ENCODE data around the gene INO80.
"Not testable (repeated sequence)": the region's sequence is repeated elsewhere in the genome, so short reads cannot be mapped to it uniquely, and the experiment has no call there.

Gene INO80, protein sequence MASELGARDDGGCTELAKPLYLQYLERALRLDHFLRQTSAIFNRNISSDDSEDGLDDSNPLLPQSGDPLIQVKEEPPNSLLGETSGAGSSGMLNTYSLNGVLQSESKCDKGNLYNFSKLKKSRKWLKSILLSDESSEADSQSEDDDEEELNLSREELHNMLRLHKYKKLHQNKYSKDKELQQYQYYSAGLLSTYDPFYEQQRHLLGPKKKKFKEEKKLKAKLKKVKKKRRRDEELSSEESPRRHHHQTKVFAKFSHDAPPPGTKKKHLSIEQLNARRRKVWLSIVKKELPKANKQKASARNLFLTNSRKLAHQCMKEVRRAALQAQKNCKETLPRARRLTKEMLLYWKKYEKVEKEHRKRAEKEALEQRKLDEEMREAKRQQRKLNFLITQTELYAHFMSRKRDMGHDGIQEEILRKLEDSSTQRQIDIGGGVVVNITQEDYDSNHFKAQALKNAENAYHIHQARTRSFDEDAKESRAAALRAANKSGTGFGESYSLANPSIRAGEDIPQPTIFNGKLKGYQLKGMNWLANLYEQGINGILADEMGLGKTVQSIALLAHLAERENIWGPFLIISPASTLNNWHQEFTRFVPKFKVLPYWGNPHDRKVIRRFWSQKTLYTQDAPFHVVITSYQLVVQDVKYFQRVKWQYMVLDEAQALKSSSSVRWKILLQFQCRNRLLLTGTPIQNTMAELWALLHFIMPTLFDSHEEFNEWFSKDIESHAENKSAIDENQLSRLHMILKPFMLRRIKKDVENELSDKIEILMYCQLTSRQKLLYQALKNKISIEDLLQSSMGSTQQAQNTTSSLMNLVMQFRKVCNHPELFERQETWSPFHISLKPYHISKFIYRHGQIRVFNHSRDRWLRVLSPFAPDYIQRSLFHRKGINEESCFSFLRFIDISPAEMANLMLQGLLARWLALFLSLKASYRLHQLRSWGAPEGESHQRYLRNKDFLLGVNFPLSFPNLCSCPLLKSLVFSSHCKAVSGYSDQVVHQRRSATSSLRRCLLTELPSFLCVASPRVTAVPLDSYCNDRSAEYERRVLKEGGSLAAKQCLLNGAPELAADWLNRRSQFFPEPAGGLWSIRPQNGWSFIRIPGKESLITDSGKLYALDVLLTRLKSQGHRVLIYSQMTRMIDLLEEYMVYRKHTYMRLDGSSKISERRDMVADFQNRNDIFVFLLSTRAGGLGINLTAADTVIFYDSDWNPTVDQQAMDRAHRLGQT (N-terminal part only)

DNA sequence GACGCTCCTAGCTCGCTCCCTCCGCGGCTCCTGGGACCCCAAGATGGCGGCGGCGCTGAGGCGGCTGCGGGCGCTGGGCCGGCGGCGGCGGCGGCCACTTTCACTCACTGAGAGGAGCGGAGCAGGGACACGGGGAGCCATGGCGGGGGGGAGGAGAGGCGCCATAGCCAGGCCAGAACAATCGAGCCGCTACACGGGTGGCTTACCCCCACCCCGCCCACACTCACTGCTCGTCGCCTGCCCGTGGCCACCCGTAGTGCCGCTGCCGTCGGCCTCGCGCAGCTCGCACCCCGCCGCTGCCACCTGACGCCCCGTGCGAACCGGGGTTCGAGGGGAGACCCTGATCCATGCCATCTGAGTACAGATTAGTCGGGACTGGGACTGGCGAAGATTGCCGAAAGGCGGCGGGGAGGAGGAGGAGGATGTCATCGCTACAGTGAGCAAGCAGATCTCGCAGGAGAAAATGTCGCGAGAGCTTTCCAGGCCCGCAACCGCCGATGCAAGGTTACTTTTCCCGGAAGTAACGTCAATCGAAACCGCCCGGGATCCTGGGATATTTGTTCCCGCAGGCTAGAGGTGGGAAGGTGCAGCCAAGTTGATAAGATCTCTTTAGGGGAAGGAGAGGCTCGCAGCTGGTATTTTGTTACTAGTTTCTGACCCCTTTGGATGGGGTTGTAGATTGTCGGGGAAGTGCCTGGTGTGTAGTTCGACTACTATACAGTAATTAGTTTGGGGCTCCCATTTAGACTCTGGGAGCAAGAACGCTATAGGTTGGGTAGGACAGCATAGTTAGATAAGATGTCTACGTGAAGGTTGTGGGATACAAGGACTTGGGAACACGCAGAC is at the start of gene INO80:
TSS of gene INO80 (minus strand) at position 165 of the 846 bp plus-strand sequence. CDS start 19,970 bp downstream, outside the sequence.
- FAIRE-seq: peak; percentile 70

DNA sequence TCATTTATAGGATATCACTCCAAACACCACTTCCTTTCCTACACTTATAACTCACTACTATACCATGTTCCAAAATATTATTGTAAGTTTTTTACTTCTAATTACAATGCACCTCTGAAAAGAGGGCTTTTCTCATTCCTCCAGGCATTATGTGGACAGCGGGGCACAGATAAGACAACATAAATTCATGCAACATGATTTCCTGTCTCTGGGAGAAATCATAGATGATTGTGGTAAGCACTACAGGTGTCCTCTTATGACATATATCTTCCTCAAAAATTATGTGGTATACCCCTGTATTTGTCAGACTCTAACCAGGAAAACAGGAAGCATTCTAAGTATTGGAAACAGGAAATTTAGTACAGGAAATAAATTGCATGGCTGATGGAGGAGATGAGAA is 45.7 kb upstream of the INO80 start:
- FAIRE-seq: no peak

DNA sequence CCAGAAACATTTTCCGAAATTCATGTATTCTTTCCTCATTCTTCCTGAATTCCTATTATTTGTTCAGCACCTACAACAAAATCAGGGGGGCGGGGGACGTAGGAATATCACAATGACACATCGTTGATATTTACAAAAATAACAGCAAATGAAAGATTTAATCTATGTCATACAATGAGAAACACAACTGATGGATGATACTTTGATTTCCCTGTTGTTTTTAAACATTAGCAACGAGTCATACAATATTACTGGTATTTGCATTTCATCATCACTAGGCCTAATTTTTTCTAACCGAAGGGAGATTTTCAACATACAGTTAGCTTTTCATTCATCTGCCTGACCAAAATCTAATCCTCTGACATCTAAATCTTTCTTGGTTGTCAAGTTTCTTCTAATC is 45.3 kb upstream of the INO80 start:
- no peak for FAIRE-seq

DNA sequence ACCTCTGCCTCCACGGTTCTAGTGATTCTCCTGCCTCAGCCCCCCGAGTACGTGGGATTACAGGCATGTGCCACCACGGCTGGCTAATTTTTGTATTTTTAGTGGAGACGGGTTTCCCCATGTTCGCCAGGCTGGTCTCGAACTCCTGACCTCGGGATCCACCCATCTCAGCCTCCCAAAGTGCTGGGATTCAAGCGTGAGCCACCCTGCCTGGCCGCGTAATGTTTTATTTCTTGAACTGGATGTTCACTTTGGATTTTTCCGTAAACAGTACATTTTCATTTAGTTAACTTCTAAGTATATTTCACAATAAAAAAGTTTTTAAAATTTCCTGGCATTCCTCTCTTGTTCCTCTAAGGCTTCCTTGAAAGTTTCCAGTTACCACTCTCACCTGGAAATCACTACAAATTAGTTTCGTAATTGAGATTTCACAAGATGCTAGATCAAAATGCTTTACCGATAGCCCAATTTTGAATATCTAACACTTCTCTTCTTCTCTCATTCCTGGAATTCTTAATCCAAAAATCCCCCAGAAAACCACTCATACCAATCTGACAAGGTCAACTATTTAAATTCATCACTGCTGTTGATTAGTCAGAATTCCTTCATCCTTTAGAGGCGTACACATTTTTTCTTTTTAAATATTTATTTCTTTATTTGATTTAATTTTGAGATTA is 44.7 kb upstream of the INO80 start:
- no peak for FAIRE-seq

DNA sequence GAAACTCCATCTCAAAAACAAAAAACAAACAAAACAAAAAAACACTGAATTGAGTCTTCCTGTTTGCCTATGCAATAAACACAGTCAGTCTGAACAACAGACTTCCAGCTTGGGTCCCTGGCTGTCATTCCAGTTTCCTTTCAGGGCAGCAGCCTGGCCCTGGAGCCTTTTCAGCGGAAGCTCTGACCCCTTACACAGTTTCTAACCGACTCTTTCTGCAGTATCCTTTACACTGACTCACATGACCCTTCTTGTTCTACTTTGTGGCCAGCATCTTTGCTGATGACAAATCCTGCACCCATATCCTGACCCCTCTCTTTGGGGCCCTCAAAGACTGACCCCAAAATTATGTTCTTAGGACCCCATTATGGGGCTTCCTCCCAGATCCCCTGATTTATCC is 38.3 kb upstream of the INO80 start:
- FAIRE-seq: no peak

DNA sequence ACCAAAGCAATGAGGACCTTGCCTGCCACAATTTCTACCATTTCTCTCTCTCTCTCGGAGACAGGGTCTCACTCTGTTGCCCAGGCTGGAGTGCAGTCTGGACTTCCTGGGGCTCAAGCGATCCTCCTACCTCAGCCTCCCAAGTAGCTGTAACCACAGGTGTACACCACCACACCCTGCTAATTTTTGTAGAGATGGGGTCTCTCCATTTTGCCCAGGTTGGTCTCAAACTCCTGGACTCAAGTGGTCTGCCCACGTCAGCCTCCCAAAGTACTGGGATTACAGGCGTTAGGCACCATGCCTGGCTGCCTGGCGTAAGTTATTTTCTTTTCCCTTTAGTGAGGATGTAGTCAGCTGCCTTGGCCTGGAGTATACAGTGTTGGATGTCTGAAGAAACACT is 37.7 kb upstream of the INO80 start:
- FAIRE-seq: no peak

DNA sequence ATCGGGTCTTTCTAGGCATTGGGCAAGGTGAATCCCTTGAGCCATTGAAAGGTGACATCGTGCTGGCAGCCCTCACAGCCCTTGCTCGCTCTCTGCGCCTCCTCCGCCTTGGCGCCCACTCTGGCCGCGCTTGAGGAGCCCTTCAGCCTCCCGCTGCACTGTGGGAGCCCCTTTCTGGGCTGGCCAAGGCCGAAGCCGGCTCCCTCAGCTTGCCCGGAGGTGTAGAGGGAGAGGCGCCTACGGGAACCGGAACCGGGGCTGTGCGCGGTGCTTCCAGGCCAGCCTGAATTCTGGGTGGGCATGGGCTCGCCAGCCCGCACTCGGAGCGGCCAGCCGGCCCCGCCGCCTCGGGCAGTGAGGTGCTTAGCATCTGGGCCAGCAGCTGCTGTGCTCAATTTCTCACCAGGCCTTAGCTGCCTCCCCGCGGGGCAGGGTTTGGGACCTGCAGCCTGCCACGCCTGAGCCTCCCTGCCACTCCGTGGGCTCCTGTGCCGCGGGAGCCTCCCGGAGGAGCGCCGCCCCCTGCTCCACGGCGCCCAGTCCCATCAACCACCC is 35.4 kb upstream of the INO80 start:
- FAIRE-seq: no peak

DNA sequence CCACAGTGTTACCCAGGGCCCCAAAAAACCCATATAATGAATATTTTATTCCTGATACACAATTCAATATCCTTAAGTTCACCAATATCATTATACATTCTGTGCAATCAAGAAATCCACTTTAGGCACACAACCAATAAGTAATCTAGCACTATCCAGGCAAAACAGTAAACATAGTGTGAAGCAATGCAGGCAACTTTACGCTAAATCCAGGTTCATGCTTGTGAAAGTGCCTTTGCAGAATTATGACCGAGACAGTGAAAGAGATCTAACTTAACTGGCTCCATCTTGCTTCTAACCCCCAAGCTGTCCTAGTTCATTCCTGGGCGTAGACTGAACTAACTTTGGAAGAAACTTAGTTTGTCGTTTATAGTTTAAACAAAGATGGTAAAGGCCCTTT is 34.2 kb upstream of the INO80 start:
- no peak for FAIRE-seq

DNA sequence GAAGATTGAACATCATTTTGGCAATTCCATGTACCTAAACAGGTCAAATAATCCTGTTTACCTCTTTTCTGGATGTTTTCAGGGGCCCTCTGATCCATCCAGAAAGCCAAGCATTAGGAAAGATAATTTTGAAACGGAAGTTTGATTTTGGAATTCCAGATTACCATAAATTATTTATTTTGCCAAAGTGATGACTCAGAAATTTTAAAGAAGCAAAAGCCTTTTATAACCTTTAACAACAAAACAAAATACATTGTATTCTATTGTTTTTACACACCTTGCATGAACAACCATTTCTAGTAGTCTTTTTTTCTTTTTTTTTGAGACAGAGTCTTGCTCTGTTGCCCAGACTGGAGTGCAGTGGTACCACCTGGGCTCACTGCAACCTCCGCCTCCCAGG is 32.0 kb upstream of the INO80 start:
- FAIRE-seq: no peak

DNA sequence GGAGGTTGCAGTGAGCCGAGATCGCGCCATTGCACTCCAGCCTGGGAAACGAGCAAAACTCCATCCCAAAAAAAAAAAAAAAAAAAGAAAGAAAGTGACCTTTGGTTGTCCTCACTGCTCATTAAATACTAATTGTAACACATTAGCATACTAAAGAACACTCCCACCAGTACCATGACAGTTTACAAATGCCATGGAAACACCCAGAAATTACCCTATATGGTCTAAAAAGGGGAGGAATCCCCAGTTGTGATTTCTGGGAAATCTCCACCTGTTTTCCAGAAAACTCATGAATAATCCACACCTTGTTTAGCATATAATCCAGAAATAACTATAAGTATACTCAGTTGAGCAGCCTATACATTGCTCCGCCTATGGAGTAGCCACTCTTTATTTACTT is 23.5 kb upstream of the INO80 start:
- FAIRE-seq: no peak

DNA sequence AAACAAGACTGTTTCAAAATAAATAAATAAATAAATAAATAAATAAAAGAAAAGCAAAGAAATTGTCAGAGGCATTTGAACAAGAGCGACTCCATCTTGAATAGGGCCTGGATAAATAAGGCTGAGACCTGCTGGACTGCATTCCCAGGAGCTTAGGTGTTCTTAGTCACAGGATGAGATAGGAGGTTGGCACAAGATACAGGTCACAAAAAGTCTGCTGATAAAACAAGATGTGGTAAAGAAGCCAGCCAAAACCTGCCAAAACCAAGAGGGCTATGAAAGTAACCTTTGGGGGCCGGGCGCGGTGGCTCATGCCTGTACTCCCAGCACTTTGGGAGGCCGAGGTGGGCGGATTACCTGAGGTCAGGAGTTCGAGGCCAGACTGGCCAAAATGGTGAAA is 23.0 kb upstream of the INO80 start:
- not testable (repeated sequence) for FAIRE-seq

DNA sequence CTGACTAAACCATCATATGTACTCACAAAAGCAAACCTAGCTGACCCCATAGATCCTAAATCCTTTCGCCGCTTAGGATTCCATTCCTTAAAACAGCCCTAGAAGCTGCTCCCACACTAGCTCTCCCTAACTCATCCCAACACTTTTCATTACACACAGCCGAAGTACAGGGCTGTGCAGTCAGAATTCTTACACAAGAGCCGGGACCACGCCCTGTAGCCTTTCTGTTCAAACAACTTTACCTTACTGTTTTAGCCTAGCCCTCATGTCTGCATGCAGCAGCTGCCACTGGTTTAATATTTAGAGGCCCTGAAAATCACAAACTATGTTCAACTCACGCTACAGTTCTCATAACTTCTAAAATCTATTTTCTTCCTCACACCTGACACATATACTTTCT is 19.5 kb upstream of the INO80 start:
- not testable (repeated sequence) for FAIRE-seq

DNA sequence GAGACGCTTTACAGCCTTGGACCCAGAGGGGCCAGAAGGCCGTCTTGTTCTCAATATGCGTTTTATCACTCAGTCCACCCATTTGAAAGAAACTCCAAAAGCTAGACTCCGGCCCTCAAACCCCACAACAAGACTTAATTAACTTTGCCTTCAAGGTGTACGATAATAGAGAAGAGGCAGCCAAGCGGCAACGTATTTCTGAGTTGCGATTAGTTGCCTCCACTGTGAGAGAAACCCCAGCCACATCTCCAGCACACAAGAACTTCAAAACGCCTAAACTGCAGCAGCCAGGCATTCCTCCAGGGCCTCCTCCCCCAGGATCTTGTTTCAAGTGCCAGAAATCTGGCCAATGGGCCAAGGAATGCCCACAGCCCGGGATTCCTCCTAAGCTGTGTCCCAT is 17.4 kb upstream of the INO80 start:
- FAIRE-seq: no peak

DNA sequence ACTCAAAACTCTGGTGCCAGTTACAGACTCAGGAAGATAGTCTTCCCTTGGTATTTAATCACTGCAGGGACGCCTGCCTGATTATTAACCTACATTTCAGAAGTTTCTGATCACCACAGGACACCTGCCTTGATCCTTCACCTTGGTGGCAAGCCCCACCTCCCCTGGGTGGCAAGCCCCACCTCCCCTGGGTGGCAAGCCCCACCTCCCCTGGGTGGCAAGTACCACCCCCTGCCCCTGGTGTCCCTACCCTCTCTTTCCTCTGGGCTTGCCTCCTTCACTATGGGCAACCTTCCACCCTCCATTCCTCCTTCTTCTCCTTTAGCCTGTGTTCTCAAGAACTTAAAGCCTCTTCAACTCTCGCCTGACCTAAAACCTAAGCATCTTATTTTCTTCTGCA is 16.0 kb upstream of the INO80 start:
- not testable (repeated sequence) for FAIRE-seq

DNA sequence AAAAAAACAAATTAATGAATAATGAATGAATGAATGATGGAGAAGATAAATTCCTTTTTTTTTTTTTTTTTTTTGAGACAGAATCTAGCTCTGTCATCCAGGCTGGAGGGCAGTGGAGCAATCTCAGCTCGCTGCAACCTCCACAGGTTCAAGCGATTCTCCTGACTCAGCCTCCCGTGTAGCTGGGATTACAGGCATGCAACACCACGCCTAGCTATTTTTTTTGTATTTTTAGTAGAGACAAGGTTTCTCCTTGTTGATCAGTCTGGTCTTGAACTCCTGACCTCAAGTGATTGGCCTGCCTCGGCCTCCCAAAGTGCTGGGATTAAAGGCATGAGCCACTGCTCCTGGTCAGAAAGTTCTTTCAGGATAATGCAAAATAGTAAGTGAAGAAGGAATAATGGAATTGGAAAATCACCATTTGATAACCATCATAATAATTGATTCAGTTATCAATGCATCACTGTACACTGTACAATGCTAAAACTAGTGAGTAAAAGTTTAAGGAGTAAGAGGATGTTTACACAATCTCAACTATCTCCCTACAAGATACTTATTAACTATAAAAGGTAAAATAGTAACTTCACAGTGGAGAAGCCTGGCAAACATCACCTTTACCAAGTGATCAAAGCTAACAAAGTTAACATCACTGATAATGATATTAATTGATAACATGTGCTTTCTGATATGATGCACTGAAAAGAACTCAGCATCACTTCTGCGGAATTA is 12.3 kb upstream of the INO80 start:
- FAIRE-seq: no peak

DNA sequence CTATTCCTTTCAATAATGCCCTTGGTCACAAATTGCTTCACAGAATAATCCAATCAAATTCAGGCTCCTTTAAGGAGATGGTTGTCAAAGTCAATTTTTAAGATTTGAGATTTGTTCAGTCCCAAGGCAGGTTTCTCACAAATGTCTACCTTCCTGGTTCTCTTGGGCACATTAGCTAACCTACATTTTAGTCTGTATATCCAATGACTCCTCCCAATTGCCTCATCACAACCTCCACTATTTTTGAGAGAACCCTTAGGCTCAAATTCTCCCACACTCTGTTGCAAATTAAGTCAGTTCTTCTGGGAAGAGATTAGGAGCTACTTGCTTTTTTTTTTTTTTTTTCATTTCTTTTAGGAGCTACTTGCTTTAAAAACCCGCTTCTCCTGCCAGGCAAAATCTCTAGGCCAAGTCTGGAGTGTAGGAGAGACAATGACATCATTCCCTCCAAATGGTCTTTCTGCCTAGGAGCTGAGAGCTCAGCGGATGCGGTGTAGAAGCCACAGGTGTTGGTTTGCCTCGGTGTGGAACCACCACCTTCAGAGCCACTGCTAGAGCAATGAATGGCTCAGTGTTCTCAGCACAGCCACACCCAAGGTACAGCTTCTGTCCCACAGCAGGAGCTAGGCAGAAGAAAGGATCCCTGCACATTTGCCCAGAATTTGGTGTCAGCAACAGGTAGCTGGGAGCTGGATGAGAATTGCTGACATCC is 10.0 kb upstream of the INO80 start:
- no peak for FAIRE-seq

DNA sequence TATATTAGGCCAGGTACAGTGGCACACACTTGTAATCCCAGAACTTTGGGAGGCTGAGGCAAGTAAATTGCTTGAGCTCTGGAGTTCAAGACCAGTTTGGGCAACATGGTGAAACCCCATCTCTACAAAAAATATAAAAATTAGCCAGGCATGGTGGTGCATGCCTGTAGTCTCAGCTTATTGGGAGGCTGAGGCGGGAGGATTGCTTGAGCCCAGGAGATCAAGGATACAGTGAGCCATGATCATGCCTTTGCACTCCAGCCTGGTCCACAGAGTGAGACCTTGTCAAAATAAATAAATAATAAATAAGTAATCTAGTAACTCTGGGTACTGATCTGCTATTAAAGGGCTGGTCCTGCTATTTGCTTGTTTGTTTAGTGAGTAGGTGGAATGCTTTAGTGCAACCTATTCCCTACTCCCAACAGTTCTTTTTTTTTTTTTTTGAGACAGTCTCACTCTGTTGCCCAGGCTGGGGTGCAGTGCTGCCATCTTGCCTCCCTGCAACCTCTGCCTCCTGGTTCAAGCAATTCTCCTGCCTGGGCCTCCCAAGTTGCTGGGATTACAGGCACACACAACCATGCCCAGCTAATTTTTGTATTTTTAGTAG is 9.1 kb upstream of the INO80 start:
- FAIRE-seq: no peak

DNA sequence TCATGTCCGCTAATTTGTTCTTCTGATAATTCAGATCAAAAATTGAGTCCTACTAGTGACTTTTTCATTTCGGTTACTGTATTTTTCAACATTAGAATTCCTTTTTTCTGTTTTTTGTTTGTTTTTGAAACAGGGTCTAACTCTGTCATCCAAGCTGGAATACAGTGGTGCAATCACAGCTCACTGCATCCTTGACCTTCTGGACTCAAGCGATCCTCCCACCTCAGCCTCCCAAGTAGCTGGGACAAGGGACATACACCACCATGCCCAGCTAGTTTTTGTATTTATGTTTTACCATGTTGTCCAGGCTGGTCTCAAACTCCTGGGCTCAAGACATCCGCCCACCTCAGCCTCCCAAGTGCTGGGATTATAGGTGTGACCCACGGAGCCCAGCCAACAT is 8.0 kb upstream of the INO80 start:
- no peak for FAIRE-seq

DNA sequence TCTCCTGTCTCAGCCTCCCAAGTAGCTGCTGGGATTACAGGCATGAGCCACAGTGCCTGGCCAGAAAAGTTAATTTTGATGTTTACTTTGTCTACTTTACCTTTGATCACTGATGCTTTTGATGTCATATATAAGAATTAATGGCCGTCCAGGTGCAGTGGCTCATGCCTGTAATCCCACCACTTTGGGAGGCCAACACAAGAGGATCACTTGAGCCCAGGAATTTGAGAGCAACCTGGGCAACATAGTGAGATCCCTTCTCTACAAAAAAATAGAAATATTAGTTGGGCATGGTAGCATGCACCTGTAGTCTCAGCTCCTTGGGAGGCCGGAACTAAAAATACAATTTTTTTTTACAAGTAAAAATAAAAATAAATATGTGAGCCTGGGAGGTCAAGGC is 6.8 kb upstream of the INO80 start:
- no peak for FAIRE-seq

DNA sequence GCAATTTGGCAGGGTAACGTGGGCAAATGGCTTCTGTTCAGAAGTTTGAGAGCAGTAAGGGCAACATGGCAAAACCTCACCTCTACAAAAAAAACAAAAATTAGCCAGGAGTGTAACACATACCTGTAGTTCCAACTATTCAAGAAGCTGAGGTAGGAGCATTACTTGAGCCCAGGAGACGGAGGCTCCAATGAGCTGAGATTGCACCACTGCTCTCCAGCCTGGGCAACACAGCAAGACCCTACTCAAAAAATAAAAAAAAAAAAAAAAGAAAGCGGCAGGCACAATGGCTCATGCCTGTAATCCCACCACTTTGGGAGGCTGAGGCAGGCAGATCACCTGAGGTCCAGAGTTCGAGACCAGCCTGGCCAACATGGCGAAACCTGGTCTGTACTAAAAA is 5.9 kb upstream of the INO80 start:
- no peak for FAIRE-seq

Measured in TTC549 (cell line).